ENCODE data around the gene ZNF784.

- TF ChIP-seq ATF3 (IDR thresholded peaks at IDR 0.05; ENCODE audit: insufficient read depth, low read depth, low read length): no peak
- TF ChIP-seq POLR2A (IDR thresholded peaks at IDR 0.05; ENCODE audit: control extremely low read depth in 1 of 2, low read depth in 2 of 2, low read length in 2 of 2): no peak
- no peak for TF ChIP-seq EP300 (IDR thresholded peaks at IDR 0.05; ENCODE audit: borderline replicate concordance in 1 of 2, low read depth in 2 of 2, low read length in 2 of 2)
- no peak for TF ChIP-seq SRF (IDR thresholded peaks at IDR 0.05; ENCODE audit: low read depth, low read length)
- no peak for TF ChIP-seq POLR2AphosphoS5 (IDR thresholded peaks at IDR 0.05; ENCODE audit: low read depth, low read length)
- TF ChIP-seq SIN3A (conservative IDR thresholded peaks at IDR 0.05 in 1 of 2, IDR thresholded peaks at IDR 0.05 in 1 of 2; ENCODE audit: low read depth in 1 of 2, low read length in 2 of 2): no peak
- TF ChIP-seq CHD2 (IDR thresholded peaks at IDR 0.05; ENCODE audit: low read length): no peak
- TF ChIP-seq CTCF (IDR thresholded peaks at IDR 0.05; ENCODE audit: control extremely low read depth in 1 of 3, insufficient read depth in 1 of 3, low read depth in 1 of 3, low read length in 3 of 3): no peak
- no peak for TF ChIP-seq SP2 (IDR thresholded peaks at IDR 0.05; ENCODE audit: low read length)
- no peak for TF ChIP-seq CREB1 (IDR thresholded peaks at IDR 0.05)
These were observed 6.9 kb downstream of the ZNF784 start for GRCh38 chr19:55617426-55617825.
